SK-N-SH treated with all-trans-retinoic acid at 6 μM for 48 hours (cell line): ENCODE measurements around the gene LPIN1.

ENCODE experiments used
- ATAC-seq: fragments of 200-7000 bp; cut with Tn5 transposase; 3 replicates; pipeline ENCODE4 v1.9.1; 2020; ENCODE audit warnings: mild to moderate bottlenecking, moderate library complexity
- ARNTL ChIP-seq: fragments of 450-650 bp; formaldehyde crosslinking; IDR thresholded peaks from 2 replicates; pipeline ENCODE4 v1.5.0; 2020; ENCODE audit warnings: low read depth, mild to moderate bottlenecking, moderate library complexity, borderline replicate concordance
- BACH2 ChIP-seq: fragments of 250-450 bp; sonication (Bioruptor Pico); IDR thresholded peaks from 2 replicates; pipeline ENCODE4 v1.9.0; 2021; ENCODE audit warnings: mild to moderate bottlenecking, borderline replicate concordance
- CREB5 ChIP-seq: fragments of 250-450 bp; sonication (Bioruptor Pico); IDR thresholded peaks from 2 replicates; pipeline ENCODE4 v1.5.1; 2020; ENCODE audit warnings: low read depth, mild to moderate bottlenecking, moderate library complexity
- ESRRG ChIP-seq: fragments of 250-450 bp; sonication (Bioruptor Pico); IDR thresholded peaks from 2 replicates; pipeline ENCODE4 v1.6.1; 2021; ENCODE audit warnings: mild to moderate bottlenecking
- GLIS3 ChIP-seq: fragments of 250-450 bp; sonication (Bioruptor Pico); IDR thresholded peaks from 2 replicates; pipeline ENCODE4 v1.5.0; 2020; ENCODE audit warnings: mild to moderate bottlenecking, moderate library complexity
- ISL1 ChIP-seq: fragments of 250-450 bp; sonication (Bioruptor Pico); IDR thresholded peaks from 2 replicates; pipeline ENCODE4 v2.1.2; 2022; ENCODE audit warnings: mild to moderate bottlenecking, moderate library complexity
- PPARA ChIP-seq: fragments of 250-450 bp; sonication (Bioruptor Pico); IDR thresholded peaks from 2 replicates; pipeline ENCODE4 v1.5.0; 2020; ENCODE audit warnings: mild to moderate bottlenecking, borderline replicate concordance
- SNAI2 ChIP-seq: fragments of 250-450 bp; sonication (Bioruptor Pico); IDR thresholded peaks from 2 replicates; pipeline ENCODE4 v1.5.0; 2020; ENCODE audit warnings: mild to moderate bottlenecking, moderate library complexity
- TCF4 ChIP-seq: fragments of 250-450 bp; sonication (Bioruptor Pico); IDR thresholded peaks from 2 replicates; pipeline ENCODE4 v1.8.0; 2021; ENCODE audit warnings: mild to moderate bottlenecking, moderate library complexity, borderline replicate concordance
- TOX ChIP-seq: fragments of 250-450 bp; sonication (Bioruptor Pico); IDR thresholded peaks from 2 replicates; pipeline ENCODE4 v1.8.0; 2021; ENCODE audit warnings: mild to moderate bottlenecking, moderate library complexity, borderline replicate concordance
- ZC3H10 ChIP-seq: fragments of 250-450 bp; sonication (Bioruptor Pico); IDR thresholded peaks from 2 replicates; pipeline ENCODE4 v1.5.1; 2021; ENCODE audit warnings: mild to moderate bottlenecking, moderate library complexity
- ZFP3 ChIP-seq: fragments of 250-450 bp; sonication (Bioruptor Pico); IDR thresholded peaks from 2 replicates; pipeline ENCODE4 v1.5.0; 2020; ENCODE audit warnings: mild to moderate bottlenecking, moderate library complexity
- ZFP30 ChIP-seq: fragments of 450-650 bp; formaldehyde crosslinking; IDR thresholded peaks from 2 replicates; pipeline ENCODE4 v1.5.0; 2022; ENCODE audit warnings: mild to moderate bottlenecking, moderate library complexity
- ZNF70 ChIP-seq: fragments of 450-650 bp; formaldehyde crosslinking; IDR thresholded peaks from 2 replicates; pipeline ENCODE4 v1.5.0; 2020; ENCODE audit warnings: mild to moderate bottlenecking, moderate library complexity
- ZNF8 ChIP-seq: fragments of 450-650 bp; formaldehyde crosslinking; IDR thresholded peaks from 2 replicates; pipeline ENCODE4 v1.5.0; 2020; ENCODE audit warnings: mild to moderate bottlenecking, moderate library complexity
- TF ChIP-seq, protein P1 (sequence below): fragments of 250-450 bp; sonication (Bioruptor Pico); IDR thresholded peaks from 2 replicates; pipeline ENCODE4 v1.5.0; 2020; ENCODE audit warnings: mild to moderate bottlenecking, moderate library complexity
- TF ChIP-seq, protein P2 (sequence below): fragments of 250-450 bp; sonication (Bioruptor Pico); IDR thresholded peaks from 2 replicates; pipeline ENCODE4 v1.8.0; 2021; ENCODE audit warnings: low read depth, mild to moderate bottlenecking, moderate library complexity, borderline replicate concordance
- TF ChIP-seq, protein P3 (sequence below): fragments of 250-450 bp; sonication (Bioruptor Pico); IDR thresholded peaks from 2 replicates; pipeline ENCODE4 v1.8.0; 2020; ENCODE audit warnings: mild to moderate bottlenecking, moderate library complexity, borderline replicate concordance
- TF ChIP-seq, protein P4 (sequence below): fragments of 250-450 bp; sonication (Bioruptor Pico); IDR thresholded peaks from 2 replicates; pipeline ENCODE4 v1.5.1; 2021; ENCODE audit warnings: mild to moderate bottlenecking, moderate library complexity

The LPIN1 gene

GRCh38 chr2:11862049-11862448 lies 115.6 kb downstream of the LPIN1 start:
- TF ChIP-seq ZNF70 (CRISPR knock-in tag), result no peak
- TF ChIP-seq, all 23 proteins: peak for 0
- no peak for ATAC-seq

DNA sequence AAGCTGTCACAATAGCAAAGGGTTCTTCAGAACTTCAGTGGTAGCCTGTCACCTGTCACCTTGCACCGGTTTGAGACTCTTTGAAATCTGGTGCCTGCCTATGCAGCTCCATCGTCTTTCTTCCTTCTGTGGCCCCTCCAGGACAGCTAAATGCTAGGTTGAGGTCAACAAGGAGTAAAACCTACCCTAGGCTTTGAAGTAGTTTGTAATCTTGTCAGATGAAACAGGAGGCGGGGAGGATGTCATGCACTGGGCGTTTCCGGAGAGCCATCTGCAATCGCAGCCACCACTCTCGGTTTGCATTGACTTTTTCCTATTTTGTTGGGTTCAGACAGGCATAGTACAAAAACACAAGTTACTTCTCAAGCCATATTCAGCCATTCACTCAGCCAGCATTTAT lies 116.7 kb downstream of the LPIN1 start:
- no peak for ATAC-seq
- TF ChIP-seq ZFP30 (CRISPR knock-in tag) (no peak), BACH2 (no peak), TCF4 (no peak), ESRRG (CRISPR knock-in tag) (no peak), ZNF70 (CRISPR knock-in tag) (no peak), TOX (CRISPR knock-in tag) (no peak), ISL1 (CRISPR knock-in tag) (no peak)
- TF ChIP-seq, protein P1, sequence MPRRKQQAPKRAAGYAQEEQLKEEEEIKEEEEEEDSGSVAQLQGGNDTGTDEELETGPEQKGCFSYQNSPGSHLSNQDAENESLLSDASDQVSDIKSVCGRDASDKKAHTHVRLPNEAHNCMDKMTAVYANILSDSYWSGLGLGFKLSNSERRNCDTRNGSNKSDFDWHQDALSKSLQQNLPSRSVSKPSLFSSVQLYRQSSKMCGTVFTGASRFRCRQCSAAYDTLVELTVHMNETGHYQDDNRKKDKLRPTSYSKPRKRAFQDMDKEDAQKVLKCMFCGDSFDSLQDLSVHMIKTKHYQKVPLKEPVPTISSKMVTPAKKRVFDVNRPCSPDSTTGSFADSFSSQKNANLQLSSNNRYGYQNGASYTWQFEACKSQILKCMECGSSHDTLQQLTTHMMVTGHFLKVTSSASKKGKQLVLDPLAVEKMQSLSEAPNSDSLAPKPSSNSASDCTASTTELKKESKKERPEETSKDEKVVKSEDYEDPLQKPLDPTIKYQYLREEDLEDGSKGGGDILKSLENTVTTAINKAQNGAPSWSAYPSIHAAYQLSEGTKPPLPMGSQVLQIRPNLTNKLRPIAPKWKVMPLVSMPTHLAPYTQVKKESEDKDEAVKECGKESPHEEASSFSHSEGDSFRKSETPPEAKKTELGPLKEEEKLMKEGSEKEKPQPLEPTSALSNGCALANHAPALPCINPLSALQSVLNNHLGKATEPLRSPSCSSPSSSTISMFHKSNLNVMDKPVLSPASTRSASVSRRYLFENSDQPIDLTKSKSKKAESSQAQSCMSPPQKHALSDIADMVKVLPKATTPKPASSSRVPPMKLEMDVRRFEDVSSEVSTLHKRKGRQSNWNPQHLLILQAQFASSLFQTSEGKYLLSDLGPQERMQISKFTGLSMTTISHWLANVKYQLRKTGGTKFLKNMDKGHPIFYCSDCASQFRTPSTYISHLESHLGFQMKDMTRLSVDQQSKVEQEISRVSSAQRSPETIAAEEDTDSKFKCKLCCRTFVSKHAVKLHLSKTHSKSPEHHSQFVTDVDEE (CRISPR knock-in tag), result no peak
- TF ChIP-seq, protein P2, sequence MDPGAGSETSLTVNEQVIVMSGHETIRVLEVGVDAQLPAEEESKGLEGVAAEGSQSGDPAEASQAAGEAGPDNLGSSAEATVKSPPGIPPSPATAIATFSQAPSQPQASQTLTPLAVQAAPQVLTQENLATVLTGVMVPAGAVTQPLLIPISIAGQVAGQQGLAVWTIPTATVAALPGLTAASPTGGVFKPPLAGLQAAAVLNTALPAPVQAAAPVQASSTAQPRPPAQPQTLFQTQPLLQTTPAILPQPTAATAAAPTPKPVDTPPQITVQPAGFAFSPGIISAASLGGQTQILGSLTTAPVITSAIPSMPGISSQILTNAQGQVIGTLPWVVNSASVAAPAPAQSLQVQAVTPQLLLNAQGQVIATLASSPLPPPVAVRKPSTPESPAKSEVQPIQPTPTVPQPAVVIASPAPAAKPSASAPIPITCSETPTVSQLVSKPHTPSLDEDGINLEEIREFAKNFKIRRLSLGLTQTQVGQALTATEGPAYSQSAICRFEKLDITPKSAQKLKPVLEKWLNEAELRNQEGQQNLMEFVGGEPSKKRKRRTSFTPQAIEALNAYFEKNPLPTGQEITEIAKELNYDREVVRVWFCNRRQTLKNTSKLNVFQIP (CRISPR knock-in tag), result no peak

DNA sequence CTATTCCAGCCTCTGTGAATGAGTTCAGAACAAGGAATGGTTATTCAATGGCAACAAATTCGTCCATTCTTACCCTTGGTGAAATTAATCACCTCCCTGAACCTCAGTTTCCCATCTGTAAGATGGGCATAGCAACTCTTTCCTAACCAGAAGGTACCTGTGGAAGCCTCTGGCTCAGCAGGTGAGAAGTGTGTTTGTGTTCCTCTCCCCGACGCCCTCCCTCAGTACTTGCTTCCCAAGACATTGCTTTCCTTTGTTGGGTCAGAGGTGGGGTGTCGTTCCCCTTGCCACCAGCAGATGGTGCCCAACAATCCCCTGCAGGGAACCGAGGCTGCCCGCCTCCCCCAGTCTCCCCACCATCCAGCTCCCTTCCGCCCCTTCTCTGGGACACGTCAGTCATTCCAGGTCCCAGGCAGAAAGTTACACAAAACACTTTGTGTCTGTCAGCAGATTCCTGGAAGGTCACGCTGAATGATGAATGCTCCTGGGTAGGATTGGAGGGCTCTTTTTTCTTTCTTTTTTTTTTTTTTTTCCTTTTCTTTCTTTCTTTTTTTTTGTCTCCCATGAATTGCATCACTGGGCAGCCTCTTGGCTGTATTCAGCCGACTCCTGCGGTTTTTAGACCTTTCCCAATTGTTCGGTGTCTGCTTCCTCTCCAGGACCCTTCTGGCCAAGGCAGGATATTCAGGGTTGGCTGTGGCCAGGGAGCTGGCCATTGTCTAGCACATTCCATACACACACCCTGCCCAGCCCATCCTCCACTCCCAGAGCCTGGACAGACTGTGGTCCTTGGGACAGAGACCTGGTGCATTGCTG lies 117.3 kb downstream of the LPIN1 start:
- ATAC-seq, result peak; percentile 97
- TF ChIP-seq TCF4 (no peak), ARNTL (CRISPR knock-in tag) (no peak), ZNF70 (CRISPR knock-in tag) (no peak), ISL1 (CRISPR knock-in tag) (0 out of 2 replicates have a peak, but pooled peaks have one; percentile 18), ZC3H10 (CRISPR knock-in tag) (no peak)
- TF ChIP-seq, protein P3, sequence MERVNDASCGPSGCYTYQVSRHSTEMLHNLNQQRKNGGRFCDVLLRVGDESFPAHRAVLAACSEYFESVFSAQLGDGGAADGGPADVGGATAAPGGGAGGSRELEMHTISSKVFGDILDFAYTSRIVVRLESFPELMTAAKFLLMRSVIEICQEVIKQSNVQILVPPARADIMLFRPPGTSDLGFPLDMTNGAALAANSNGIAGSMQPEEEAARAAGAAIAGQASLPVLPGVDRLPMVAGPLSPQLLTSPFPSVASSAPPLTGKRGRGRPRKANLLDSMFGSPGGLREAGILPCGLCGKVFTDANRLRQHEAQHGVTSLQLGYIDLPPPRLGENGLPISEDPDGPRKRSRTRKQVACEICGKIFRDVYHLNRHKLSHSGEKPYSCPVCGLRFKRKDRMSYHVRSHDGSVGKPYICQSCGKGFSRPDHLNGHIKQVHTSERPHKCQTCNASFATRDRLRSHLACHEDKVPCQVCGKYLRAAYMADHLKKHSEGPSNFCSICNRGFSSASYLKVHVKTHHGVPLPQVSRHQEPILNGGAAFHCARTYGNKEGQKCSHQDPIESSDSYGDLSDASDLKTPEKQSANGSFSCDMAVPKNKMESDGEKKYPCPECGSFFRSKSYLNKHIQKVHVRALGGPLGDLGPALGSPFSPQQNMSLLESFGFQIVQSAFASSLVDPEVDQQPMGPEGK (CRISPR knock-in tag), result peak; percentile 83; the same call in 1 of the 2 replicates
- TF ChIP-seq, protein P4, sequence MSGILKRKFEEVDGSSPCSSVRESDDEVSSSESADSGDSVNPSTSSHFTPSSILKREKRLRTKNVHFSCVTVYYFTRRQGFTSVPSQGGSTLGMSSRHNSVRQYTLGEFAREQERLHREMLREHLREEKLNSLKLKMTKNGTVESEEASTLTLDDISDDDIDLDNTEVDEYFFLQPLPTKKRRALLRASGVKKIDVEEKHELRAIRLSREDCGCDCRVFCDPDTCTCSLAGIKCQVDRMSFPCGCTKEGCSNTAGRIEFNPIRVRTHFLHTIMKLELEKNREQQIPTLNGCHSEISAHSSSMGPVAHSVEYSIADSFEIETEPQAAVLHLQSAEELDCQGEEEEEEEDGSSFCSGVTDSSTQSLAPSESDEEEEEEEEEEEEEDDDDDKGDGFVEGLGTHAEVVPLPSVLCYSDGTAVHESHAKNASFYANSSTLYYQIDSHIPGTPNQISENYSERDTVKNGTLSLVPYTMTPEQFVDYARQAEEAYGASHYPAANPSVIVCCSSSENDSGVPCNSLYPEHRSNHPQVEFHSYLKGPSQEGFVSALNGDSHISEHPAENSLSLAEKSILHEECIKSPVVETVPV (CRISPR knock-in tag), result no peak

DNA sequence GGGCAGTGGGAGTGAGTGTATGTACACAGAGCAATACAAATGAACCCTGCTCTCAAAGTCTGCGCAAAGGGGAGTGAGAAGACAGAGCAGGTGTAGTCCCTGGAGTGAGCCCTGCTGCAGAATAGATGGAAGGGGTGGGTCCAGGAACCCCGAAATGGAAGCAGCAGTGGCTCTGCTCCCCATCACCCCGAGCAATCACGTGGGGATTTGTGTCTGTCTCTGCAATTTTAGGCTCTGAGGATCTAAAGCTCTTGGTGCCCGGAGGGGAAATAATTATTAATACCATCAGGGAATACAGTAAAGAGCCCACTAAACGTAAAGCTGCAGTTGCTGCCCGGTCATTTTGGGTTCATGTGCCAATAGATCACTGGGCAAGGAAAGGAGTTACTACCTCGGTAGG lies 118.3 kb downstream of the LPIN1 start:
- TF ChIP-seq PPARA (CRISPR knock-in tag), result no peak
- TF ChIP-seq SNAI2 (CRISPR knock-in tag), result no peak
- no peak for TF ChIP-seq TOX (CRISPR knock-in tag)
- TF ChIP-seq ZFP30 (CRISPR knock-in tag), result no peak
- TF ChIP-seq ESRRG (CRISPR knock-in tag), result no peak
- ATAC-seq, result no peak

DNA sequence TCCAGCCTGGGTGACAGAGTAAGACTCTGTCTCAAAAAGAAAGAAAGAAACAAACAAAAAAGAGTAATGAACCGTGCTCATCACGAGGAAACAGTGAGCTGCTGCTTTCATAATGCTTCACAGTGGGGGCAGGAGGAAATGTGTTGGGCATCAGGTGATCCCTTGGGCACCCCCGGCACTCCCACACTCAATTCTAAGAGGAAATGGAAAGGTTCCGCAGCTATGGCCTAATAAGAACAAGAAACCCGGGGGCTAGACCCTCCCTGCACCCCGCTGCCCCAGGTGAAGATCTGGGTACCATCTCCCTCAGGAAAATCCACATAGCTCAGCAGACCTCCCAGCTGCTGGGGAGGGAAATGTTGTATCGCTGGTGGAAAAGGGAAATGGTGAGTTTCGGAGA lies 118.9 kb downstream of the LPIN1 start:
- no peak for ATAC-seq
- TF ChIP-seq, protein P4 (CRISPR knock-in tag), result no peak
- TF ChIP-seq ZFP3 (CRISPR knock-in tag), result no peak
- TF ChIP-seq GLIS3, result no peak
- no peak for TF ChIP-seq ARNTL (CRISPR knock-in tag)
- no peak for TF ChIP-seq CREB5 (CRISPR knock-in tag)
- no peak for TF ChIP-seq ESRRG (CRISPR knock-in tag)
- no peak for TF ChIP-seq TCF4
- no peak for TF ChIP-seq PPARA (CRISPR knock-in tag)
- no peak for TF ChIP-seq ZNF8
- TF ChIP-seq, protein P1 (CRISPR knock-in tag), result no peak
